ENCODE data around the gene COBL.
"Not testable (repeated sequence)": the region's sequence is repeated elsewhere in the genome, so short reads cannot be mapped to it uniquely, and the experiment has no call there.

Gene COBL

GRCh38 chr7:50994753-50995319, 321.8 kb downstream of the COBL start:
- Histone ChIP-seq H3K27ac (ENCODE audit: poor library complexity, severe bottlenecking) (no peak overlapping the region), H3K4me3 (ENCODE audit: severe bottlenecking) (no peak overlapping the region), H3K9me3 (ENCODE audit: severe bottlenecking) (no peaks in the 10 kb centered on the region), H3K36me3 (ENCODE audit: low read depth) (no peaks in the 10 kb centered on the region), H3K4me1 (ENCODE audit: insufficient read depth, poor library complexity, severe bottlenecking) (no peaks in the 10 kb centered on the region), H3K27me3 (ENCODE audit: insufficient read depth, poor library complexity, severe bottlenecking) (no peaks in the 10 kb centered on the region)
- no peak for ATAC-seq (ENCODE audit: low read depth)
- no peak for TF ChIP-seq CTCF (IDR thresholded peaks at IDR 0.05; ENCODE audit: poor library complexity, severe bottlenecking)
- DNase-seq (ENCODE audit: low spot score), result no peak

- H3K36me3 ChIP-seq (ENCODE audit: low read depth); H3K27me3 ChIP-seq (ENCODE audit: insufficient read depth, poor library complexity, severe bottlenecking); DNase-seq (ENCODE audit: low spot score); H3K4me1 ChIP-seq (ENCODE audit: insufficient read depth, poor library complexity, severe bottlenecking); H3K9me3 ChIP-seq (ENCODE audit: severe bottlenecking); H3K27ac ChIP-seq (ENCODE audit: poor library complexity, severe bottlenecking); ATAC-seq (ENCODE audit: low read depth); H3K4me3 ChIP-seq (ENCODE audit: severe bottlenecking): not testable (repeated sequence)
These were observed 326.4 kb downstream of the COBL start for GRCh38 chr7:50990214-50990613.

GRCh38 chr7:50988988-50989387, 327.6 kb downstream of the COBL start:
- no peaks in the 10 kb centered on the region for H3K9me3 ChIP-seq (ENCODE audit: severe bottlenecking)
- ATAC-seq (ENCODE audit: low read depth), result no peak
- DNase-seq (ENCODE audit: low spot score), result no peak
- no peak for TF ChIP-seq CTCF (IDR thresholded peaks at IDR 0.05; ENCODE audit: poor library complexity, severe bottlenecking)
- H3K27ac ChIP-seq (ENCODE audit: poor library complexity, severe bottlenecking), result no peak overlapping the region
- no peaks in the 10 kb centered on the region for H3K4me1 ChIP-seq (ENCODE audit: insufficient read depth, poor library complexity, severe bottlenecking)
- no peaks in the 10 kb centered on the region for H3K36me3 ChIP-seq (ENCODE audit: low read depth)
- no peak overlapping the region for H3K4me3 ChIP-seq (ENCODE audit: severe bottlenecking)
- H3K27me3 ChIP-seq (ENCODE audit: insufficient read depth, poor library complexity, severe bottlenecking), result no peaks in the 10 kb centered on the region

DNA sequence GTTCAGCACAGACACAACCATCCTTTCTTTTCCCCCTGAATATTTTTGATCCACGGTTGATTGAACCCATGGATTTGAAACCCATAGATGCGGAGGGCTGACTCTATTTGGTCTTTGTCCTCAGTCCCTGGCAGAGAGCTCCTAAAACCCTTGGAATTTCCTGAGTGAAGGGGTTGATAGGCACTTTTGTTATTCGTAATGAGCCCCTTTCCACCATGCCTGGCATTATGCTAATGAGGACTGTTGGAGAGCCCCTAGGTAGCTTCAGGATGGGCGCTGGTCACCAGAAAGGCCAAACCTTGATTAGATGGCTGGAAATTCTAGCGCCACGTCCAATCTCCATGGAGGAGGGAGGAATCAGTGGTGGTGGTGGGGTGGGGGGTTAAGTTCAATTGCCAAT, 328.1 kb downstream of the COBL start:
- no peak for TF ChIP-seq CTCF (IDR thresholded peaks at IDR 0.05; ENCODE audit: poor library complexity, severe bottlenecking)
- no peaks in the 10 kb centered on the region for H3K4me1 ChIP-seq (ENCODE audit: insufficient read depth, poor library complexity, severe bottlenecking)
- H3K9me3 ChIP-seq (ENCODE audit: severe bottlenecking), result no peaks in the 10 kb centered on the region
- H3K4me3 ChIP-seq (ENCODE audit: severe bottlenecking), result no peak overlapping the region
- no peaks in the 10 kb centered on the region for H3K27me3 ChIP-seq (ENCODE audit: insufficient read depth, poor library complexity, severe bottlenecking)
- DNase-seq (ENCODE audit: low spot score) (no peak), ATAC-seq (ENCODE audit: low read depth) (no peak)
- no peak overlapping the region for H3K27ac ChIP-seq (ENCODE audit: poor library complexity, severe bottlenecking)
- no peaks in the 10 kb centered on the region for H3K36me3 ChIP-seq (ENCODE audit: low read depth)

DNA sequence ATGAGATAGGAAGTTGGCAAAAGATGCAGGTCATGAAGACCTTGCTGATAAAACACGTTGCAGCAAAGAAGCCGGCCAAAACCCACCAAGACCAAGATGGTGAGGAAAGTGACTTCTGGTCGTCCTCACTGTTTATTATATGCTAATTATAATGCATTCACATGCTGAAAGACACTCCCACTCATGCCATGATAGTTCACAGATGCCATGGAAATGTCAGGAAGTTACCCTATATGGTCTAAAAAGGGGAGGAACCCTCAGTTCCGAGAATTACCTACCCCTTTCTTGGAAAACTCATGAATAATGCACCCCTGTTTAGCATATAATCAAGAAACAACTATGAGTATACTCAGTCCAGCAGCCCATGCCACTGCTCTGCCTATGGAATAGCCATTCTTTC, 331.5 kb downstream of the COBL start:
- TF ChIP-seq CTCF (IDR thresholded peaks at IDR 0.05; ENCODE audit: poor library complexity, severe bottlenecking), result no peak
- H3K36me3 ChIP-seq (ENCODE audit: low read depth), result no peaks in the 10 kb centered on the region
- no peaks in the 10 kb centered on the region for H3K27me3 ChIP-seq (ENCODE audit: insufficient read depth, poor library complexity, severe bottlenecking)
- H3K4me1 ChIP-seq (ENCODE audit: insufficient read depth, poor library complexity, severe bottlenecking), result no peaks in the 10 kb centered on the region
- H3K4me3 ChIP-seq (ENCODE audit: severe bottlenecking), result no peak overlapping the region
- H3K27ac ChIP-seq (ENCODE audit: poor library complexity, severe bottlenecking), result no peak overlapping the region
- DNase-seq (ENCODE audit: low spot score), result no peak
- no peaks in the 10 kb centered on the region for H3K9me3 ChIP-seq (ENCODE audit: severe bottlenecking)
- no peak for ATAC-seq (ENCODE audit: low read depth)
